ENCODE measurements around the gene ADCY2.
A peak's percentile ranks its signal among the peaks of the same experiment; 100 is the strongest.

- TF ChIP-seq CTCF (IDR thresholded peaks at IDR 0.05; ENCODE audit: low read depth, low read length, poor library complexity, severe bottlenecking) (peak; percentile 42), EZH2phosphoT487 (IDR thresholded peaks at IDR 0.05; ENCODE audit: borderline replicate concordance, low read length) (no peak)
Measured at GRCh38 chr5:7592910-7593309, 197.0 kb downstream of the ADCY2 start.

Measured in DOHH2 (cell line).